AG10803 (cell line): Measurements from ENCODE around the gene CACNA1C.

Experiments
- DNase-seq: peaks from one replicate; pipeline ENCODE4 v3.0.0; 2010; ENCODE audit warnings: low read depth
- H3K4me3 ChIP-seq: 2 replicates; pipeline ENCODE4 v1.5.1; 2011; ENCODE audit warnings: mild to moderate bottlenecking, low read length, control low read depth
- CTCF ChIP-seq: conservative IDR thresholded peaks from 2 replicates; pipeline ENCODE4 v1.5.1; 2011; ENCODE audit warnings: mild to moderate bottlenecking, low read length, control low read depth, inconsistent platforms

The CACNA1C gene

DNA sequence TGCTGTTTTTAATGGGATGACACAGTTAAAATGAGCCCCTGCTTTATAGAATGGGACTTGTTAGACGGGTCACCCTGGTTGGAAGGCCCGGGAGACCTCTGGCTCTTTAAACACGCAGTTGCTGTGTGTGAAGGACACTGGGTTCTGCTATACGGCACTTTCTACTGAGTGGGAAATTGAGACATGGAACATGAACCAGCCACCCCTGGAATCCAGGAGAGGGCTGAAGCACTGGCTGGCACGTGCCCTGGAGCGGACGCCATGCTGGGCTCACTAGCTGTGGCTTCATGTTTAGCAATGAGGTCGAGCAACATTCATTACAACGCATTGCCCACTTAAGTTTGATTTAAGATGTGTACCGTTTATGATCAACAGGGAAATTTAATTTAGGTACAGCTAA is 23.9 kb downstream of the CACNA1C start:
- no peak for DNase-seq
- no peak for TF ChIP-seq CTCF
- H3K4me3 ChIP-seq, result no peak overlapping the region

GRCh38 chr12:2080604-2081003 is 27.8 kb downstream of the CACNA1C start:
- no peak for DNase-seq
- TF ChIP-seq CTCF, result no peak
- H3K4me3 ChIP-seq, result no peak overlapping the region

GRCh38 chr12:2082321-2082720 is 29.5 kb downstream of the CACNA1C start:
- no peak for DNase-seq
- H3K4me3 ChIP-seq, result no peak overlapping the region
- no peak for TF ChIP-seq CTCF

DNA sequence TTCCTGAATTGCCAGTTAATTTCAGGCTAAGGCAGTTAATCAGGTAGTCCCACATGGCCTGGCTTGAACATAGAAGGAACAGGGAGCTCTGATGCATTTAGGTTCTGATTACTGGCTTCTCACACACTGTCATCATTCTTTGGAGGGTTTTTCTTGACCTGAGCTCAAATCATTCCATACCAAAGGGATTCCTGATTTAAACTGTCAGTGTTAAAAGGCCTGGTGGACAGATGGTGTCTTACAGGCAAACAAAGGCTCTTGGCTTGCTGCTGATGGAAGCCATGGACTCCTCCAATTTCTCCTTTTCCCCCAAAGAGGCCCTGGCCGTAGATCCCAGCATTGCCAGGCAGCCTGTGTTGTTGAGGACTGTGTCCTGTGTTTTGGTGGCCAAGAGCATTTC is 30.2 kb downstream of the CACNA1C start:
- DNase-seq, result peak; percentile 64
- H3K4me3 ChIP-seq, result no peak overlapping the region
- TF ChIP-seq CTCF, result peak; percentile 29; the same call in 1 of the 2 replicates

DNA sequence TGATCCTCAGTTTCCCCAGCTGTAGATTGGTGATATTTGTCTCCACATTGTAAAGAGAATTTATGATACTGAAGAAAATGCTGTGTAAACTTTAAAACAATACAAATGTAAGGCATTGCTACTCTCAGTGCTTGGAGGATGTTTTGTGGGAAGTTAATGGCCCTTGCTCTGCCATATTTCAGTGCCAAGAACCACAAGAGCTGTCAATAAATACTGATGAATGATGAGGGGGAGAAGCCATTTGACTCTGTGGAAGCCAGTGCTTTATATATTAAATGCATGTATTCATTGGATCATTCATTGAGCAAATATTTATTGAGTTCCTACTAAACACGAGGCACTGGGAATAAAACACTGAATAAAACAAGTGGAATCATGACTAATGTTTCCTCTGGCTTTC is 30.8 kb downstream of the CACNA1C start:
- peak; percentile 28 for DNase-seq
- no peak overlapping the region for H3K4me3 ChIP-seq
- TF ChIP-seq CTCF, result no peak

- DNase-seq, result peak; percentile 77
- no peak for TF ChIP-seq CTCF
- H3K4me3 ChIP-seq, result no peak overlapping the region
Measured at GRCh38 chr12:2084553-2085296, 31.9 kb downstream of the CACNA1C start.

GRCh38 chr12:2092354-2092753 is 39.6 kb downstream of the CACNA1C start:
- no peak for TF ChIP-seq CTCF
- DNase-seq, result no peak
- H3K4me3 ChIP-seq, result no peak overlapping the region
